Measurements from ENCODE around the gene SIK3.

The SIK3 gene

DNA sequence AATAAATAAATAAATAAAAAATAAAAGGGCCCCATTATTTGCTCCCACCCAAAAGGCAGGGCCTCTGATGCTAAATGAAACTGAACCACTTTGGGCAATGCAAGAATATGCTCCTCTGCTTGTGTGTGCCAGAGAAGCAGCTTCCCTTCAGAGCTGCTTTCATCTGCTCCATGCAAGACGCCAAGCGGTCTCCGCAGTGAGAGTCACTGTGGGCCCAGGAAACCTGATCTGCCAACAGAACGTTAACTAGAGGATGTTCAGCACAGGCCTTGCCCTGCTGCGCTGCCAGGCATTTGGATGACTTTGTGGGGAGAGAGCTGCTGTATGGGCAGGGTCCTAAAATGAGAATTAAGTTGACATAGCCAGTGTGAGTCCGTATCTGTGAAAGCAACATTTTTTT, 217.1 kb downstream of the SIK3 start:
- TF ChIP-seq SIN3A (IDR thresholded peaks at IDR 0.05; ENCODE audit: borderline replicate concordance, insufficient read depth, low read length) (no peak), POLR2AphosphoS5 (IDR thresholded peaks at IDR 0.05; ENCODE audit: low read depth, low read length) (no peak), FOXP2 (optimal IDR thresholded peaks at IDR 0.05; ENCODE audit: borderline replicate concordance, extremely low read depth, extremely low read length, insufficient read depth) (no peak), TAF1 (IDR thresholded peaks at IDR 0.05; ENCODE audit: borderline replicate concordance, insufficient read depth, low read length) (no peak)
- TF ChIP-seq, protein P1, sequence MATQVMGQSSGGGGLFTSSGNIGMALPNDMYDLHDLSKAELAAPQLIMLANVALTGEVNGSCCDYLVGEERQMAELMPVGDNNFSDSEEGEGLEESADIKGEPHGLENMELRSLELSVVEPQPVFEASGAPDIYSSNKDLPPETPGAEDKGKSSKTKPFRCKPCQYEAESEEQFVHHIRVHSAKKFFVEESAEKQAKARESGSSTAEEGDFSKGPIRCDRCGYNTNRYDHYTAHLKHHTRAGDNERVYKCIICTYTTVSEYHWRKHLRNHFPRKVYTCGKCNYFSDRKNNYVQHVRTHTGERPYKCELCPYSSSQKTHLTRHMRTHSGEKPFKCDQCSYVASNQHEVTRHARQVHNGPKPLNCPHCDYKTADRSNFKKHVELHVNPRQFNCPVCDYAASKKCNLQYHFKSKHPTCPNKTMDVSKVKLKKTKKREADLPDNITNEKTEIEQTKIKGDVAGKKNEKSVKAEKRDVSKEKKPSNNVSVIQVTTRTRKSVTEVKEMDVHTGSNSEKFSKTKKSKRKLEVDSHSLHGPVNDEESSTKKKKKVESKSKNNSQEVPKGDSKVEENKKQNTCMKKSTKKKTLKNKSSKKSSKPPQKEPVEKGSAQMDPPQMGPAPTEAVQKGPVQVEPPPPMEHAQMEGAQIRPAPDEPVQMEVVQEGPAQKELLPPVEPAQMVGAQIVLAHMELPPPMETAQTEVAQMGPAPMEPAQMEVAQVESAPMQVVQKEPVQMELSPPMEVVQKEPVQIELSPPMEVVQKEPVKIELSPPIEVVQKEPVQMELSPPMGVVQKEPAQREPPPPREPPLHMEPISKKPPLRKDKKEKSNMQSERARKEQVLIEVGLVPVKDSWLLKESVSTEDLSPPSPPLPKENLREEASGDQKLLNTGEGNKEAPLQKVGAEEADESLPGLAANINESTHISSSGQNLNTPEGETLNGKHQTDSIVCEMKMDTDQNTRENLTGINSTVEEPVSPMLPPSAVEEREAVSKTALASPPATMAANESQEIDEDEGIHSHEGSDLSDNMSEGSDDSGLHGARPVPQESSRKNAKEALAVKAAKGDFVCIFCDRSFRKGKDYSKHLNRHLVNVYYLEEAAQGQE (IDR thresholded peaks at IDR 0.05; ENCODE audit: insufficient read depth in 1 of 2, low read depth in 2 of 2, low read length in 2 of 2) = no peak

- no peak for TF ChIP-seq TAF1 (IDR thresholded peaks at IDR 0.05; ENCODE audit: borderline replicate concordance, insufficient read depth, low read length)
- TF ChIP-seq SIN3A (IDR thresholded peaks at IDR 0.05; ENCODE audit: borderline replicate concordance, insufficient read depth, low read length) = no peak
- no peak for TF ChIP-seq FOXP2 (optimal IDR thresholded peaks at IDR 0.05; ENCODE audit: borderline replicate concordance, extremely low read depth, extremely low read length, insufficient read depth)
- TF ChIP-seq, protein P1 (IDR thresholded peaks at IDR 0.05; ENCODE audit: insufficient read depth in 1 of 2, low read depth in 2 of 2, low read length in 2 of 2) = no peak
- no peak for TF ChIP-seq POLR2AphosphoS5 (IDR thresholded peaks at IDR 0.05; ENCODE audit: low read depth, low read length)
Observed at GRCh38 chr11:116879800-116880625, 218.2 kb downstream of the SIK3 start.

- TF ChIP-seq, protein P1 (IDR thresholded peaks at IDR 0.05; ENCODE audit: insufficient read depth in 1 of 2, low read depth in 2 of 2, low read length in 2 of 2) = no peak
- TF ChIP-seq FOXP2 (optimal IDR thresholded peaks at IDR 0.05; ENCODE audit: borderline replicate concordance, extremely low read depth, extremely low read length, insufficient read depth) (no peak), SIN3A (IDR thresholded peaks at IDR 0.05; ENCODE audit: borderline replicate concordance, insufficient read depth, low read length) (no peak), POLR2AphosphoS5 (IDR thresholded peaks at IDR 0.05; ENCODE audit: low read depth, low read length) (no peak), TAF1 (IDR thresholded peaks at IDR 0.05; ENCODE audit: borderline replicate concordance, insufficient read depth, low read length) (no peak)
Observed at GRCh38 chr11:116876656-116877055, 221.6 kb downstream of the SIK3 start.

DNA sequence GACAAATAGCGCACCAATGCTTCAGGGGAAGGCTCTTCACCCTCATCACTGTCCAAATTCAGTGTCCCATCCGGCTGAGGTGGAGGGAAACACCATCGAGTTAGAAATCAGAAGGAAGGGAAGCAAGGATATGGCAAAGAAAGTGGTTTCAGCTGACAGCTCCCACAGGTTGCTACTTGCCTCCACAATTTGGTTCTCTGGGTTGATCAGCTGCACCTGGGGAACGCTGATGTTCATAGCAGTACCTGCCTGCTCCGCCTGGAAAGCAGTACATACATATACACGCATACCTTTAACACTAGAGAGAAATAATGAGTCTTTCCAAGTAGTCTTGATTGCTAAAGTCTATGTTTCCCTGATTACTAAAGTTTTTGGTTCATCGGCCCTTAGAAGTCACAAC, 223.0 kb downstream of the SIK3 start:
- TF ChIP-seq FOXP2 (optimal IDR thresholded peaks at IDR 0.05; ENCODE audit: borderline replicate concordance, extremely low read depth, extremely low read length, insufficient read depth) = no peak
- TF ChIP-seq, protein P1 (IDR thresholded peaks at IDR 0.05; ENCODE audit: insufficient read depth in 1 of 2, low read depth in 2 of 2, low read length in 2 of 2) = no peak
- no peak for TF ChIP-seq TAF1 (IDR thresholded peaks at IDR 0.05; ENCODE audit: borderline replicate concordance, insufficient read depth, low read length)
- no peak for TF ChIP-seq POLR2AphosphoS5 (IDR thresholded peaks at IDR 0.05; ENCODE audit: low read depth, low read length)
- TF ChIP-seq SIN3A (IDR thresholded peaks at IDR 0.05; ENCODE audit: borderline replicate concordance, insufficient read depth, low read length) = no peak
